Activated CD8-positive, alpha-beta memory T cell treated with anti-CD3 and anti-CD28 coated beads for 24 hours (primary cell): ENCODE data around the gene TPSD1.
A peak's percentile ranks its signal among the peaks of the same experiment; 100 is the strongest.
"Not testable (repeated sequence)": the region's sequence is repeated elsewhere in the genome, so short reads cannot be mapped to it uniquely, and the experiment has no call there.

Experiments
- DNase-seq: peaks from one replicate; pipeline ENCODE4 v3.0.0-alpha.2; 2020

TPSD1 gene

GRCh38 chr16:1255276-1256122 lies at the start of gene TPSD1:
TSS of gene TPSD1 (plus strand) at chr16:1256069. CDS start at chr16:1256281, 212 bp downstream.
- DNase-seq = not testable (repeated sequence)

GRCh38 chr16:1206326-1206725 lies 49.5 kb upstream of the TPSD1 start:
- DNase-seq = no peak

GRCh38 chr16:1206786-1207185 lies 49.1 kb upstream of the TPSD1 start:
- DNase-seq = no peak

GRCh38 chr16:1208239-1208830 lies 47.5 kb upstream of the TPSD1 start:
- peak; percentile 60 for DNase-seq

- no peak for DNase-seq
Measured at GRCh38 chr16:1209081-1209480, 46.8 kb upstream of the TPSD1 start.

GRCh38 chr16:1210461-1210860 lies 45.4 kb upstream of the TPSD1 start:
- DNase-seq = no peak

GRCh38 chr16:1211451-1212268 lies 44.2 kb upstream of the TPSD1 start:
- no peak for DNase-seq

GRCh38 chr16:1212616-1213194 lies 43.2 kb upstream of the TPSD1 start:
- no peak for DNase-seq

- DNase-seq = no peak
Measured at GRCh38 chr16:1213231-1213630, 42.6 kb upstream of the TPSD1 start.

GRCh38 chr16:1213796-1214372 lies 42.0 kb upstream of the TPSD1 start:
- DNase-seq = no peak

- DNase-seq = no peak
Measured at GRCh38 chr16:1214719-1215118, 41.1 kb upstream of the TPSD1 start.

- DNase-seq = no peak
Measured at GRCh38 chr16:1215574-1216295, 40.1 kb upstream of the TPSD1 start.

GRCh38 chr16:1216296-1216619 lies 39.6 kb upstream of the TPSD1 start:
- no peak for DNase-seq

- DNase-seq = no peak
Measured at GRCh38 chr16:1216681-1217400, 39.0 kb upstream of the TPSD1 start.

- no peak for DNase-seq
Measured at GRCh38 chr16:1217526-1217925, 38.3 kb upstream of the TPSD1 start.

GRCh38 chr16:1218061-1218929 lies 37.6 kb upstream of the TPSD1 start:
- no peak for DNase-seq

GRCh38 chr16:1218930-1219611 lies 36.8 kb upstream of the TPSD1 start:
- no peak for DNase-seq

GRCh38 chr16:1220098-1220728 lies 35.7 kb upstream of the TPSD1 start:
- no peak for DNase-seq

GRCh38 chr16:1220841-1221627 lies 34.8 kb upstream of the TPSD1 start:
- DNase-seq = no peak
